ENCODE results near the gene GALC. TPM values are rescaled to one million over a fixed set of nuclear protein-coding genes. Genes with fewer than 3 reads are reported as not detected.

GALC gene
- polyA plus RNA-seq, 1 donor (not counting 4 experiments of a cell fraction or from before 2014, with no cell fraction given): 7.9 TPM

- Histone ChIP-seq H3K4me1 (ENCODE audit: control insufficient read depth, extremely low read depth, insufficient read depth, low read length) (no peaks in the 10 kb centered on the region), H3K9me1 (ENCODE audit: control insufficient read depth, extremely low read depth, insufficient read depth, low read length) (no peaks in the 10 kb centered on the region), H4K20me1 (ENCODE audit: control insufficient read depth, extremely low read depth, insufficient read depth, low read length) (no peaks in the 10 kb centered on the region), H3K27ac (ENCODE audit: control insufficient read depth, insufficient read depth, low read length) (no peak overlapping the region), H2AFZ (ENCODE audit: control insufficient read depth, low read length) (no peak overlapping the region), H3K9ac (ENCODE audit: control insufficient read depth, extremely low read depth, insufficient read depth, low read length) (no peak overlapping the region), H3K36me3 (ENCODE audit: control insufficient read depth in 2 of 2, extremely low read depth in 1 of 2, insufficient read depth in 2 of 2, low read length in 2 of 2) (no peaks in the 10 kb centered on the region), H3K27me3 (ENCODE audit: control insufficient read depth, extremely low read depth, insufficient read depth, low read length) (no peaks in the 10 kb centered on the region), H3K79me2 (ENCODE audit: control insufficient read depth, insufficient read depth, low read length) (no peaks in the 10 kb centered on the region), H3K4me2 (ENCODE audit: control insufficient read depth, extremely low read depth, insufficient read depth, low read depth, low read length) (no peak overlapping the region), H3K9me3 (ENCODE audit: control insufficient read depth, low read depth, low read length) (no peaks in the 10 kb centered on the region), H3K4me3 (ENCODE audit: control insufficient read depth in 2 of 3, extremely low read depth in 1 of 3, insufficient read depth in 2 of 3, low read depth in 1 of 3, low read length in 3 of 3) (no peak overlapping the region)
- FAIRE-seq (no peak), DNase-seq (ENCODE audit: low read depth, low spot score) (no peak)
- peak in 1 of 3 experiments; percentile 22 for TF ChIP-seq CTCF (optimal IDR thresholded peaks at IDR 0.05 in 1 of 3, IDR thresholded peaks at IDR 0.05 in 1 of 3, conservative IDR thresholded peaks at IDR 0.05 in 1 of 3; ENCODE audit: extremely low read depth in 1 of 3, insufficient read depth in 2 of 3, low read length in 3 of 3)
- TF ChIP-seq EZH2 (IDR thresholded peaks at IDR 0.05; ENCODE audit: low read length): no peak
- dilution Hi-C loops (cut with MboI; ENCODE audit: extremely low pct_ligation_motif_present, low sequenced_read_pairs): no loop called here
These were observed 58.8 kb downstream of the GALC start for GRCh38 chr14:87934185-87934584.

GRCh38 chr14:87916886-87917275 lies 76.1 kb downstream of the GALC start:
- DNase-seq (ENCODE audit: low read depth, low spot score) (no peak), FAIRE-seq (no peak)
- H3K36me3 ChIP-seq (ENCODE audit: control insufficient read depth in 2 of 2, extremely low read depth in 1 of 2, insufficient read depth in 2 of 2, low read length in 2 of 2): no peaks in the 10 kb centered on the region
- H3K4me1 ChIP-seq (ENCODE audit: control insufficient read depth, extremely low read depth, insufficient read depth, low read length): no peaks in the 10 kb centered on the region
- TF ChIP-seq EZH2 (IDR thresholded peaks at IDR 0.05; ENCODE audit: low read length) (no peak), CTCF (optimal IDR thresholded peaks at IDR 0.05 in 1 of 3, IDR thresholded peaks at IDR 0.05 in 1 of 3, conservative IDR thresholded peaks at IDR 0.05 in 1 of 3; ENCODE audit: extremely low read depth in 1 of 3, insufficient read depth in 2 of 3, low read length in 3 of 3) (no peak)
- H3K9ac ChIP-seq (ENCODE audit: control insufficient read depth, extremely low read depth, insufficient read depth, low read length): no peak overlapping the region
- H3K9me1 ChIP-seq (ENCODE audit: control insufficient read depth, extremely low read depth, insufficient read depth, low read length): no peaks in the 10 kb centered on the region
- H2AFZ ChIP-seq (ENCODE audit: control insufficient read depth, low read length): no peak overlapping the region
- H4K20me1 ChIP-seq (ENCODE audit: control insufficient read depth, extremely low read depth, insufficient read depth, low read length): no peaks in the 10 kb centered on the region
- H3K27ac ChIP-seq (ENCODE audit: control insufficient read depth, insufficient read depth, low read length): no peak overlapping the region
- H3K27me3 ChIP-seq (ENCODE audit: control insufficient read depth, extremely low read depth, insufficient read depth, low read length): no peaks in the 10 kb centered on the region
- H3K9me3 ChIP-seq (ENCODE audit: control insufficient read depth, low read depth, low read length): no peaks in the 10 kb centered on the region
- dilution Hi-C loops (cut with MboI; ENCODE audit: extremely low pct_ligation_motif_present, low sequenced_read_pairs): no loop called here
- H3K79me2 ChIP-seq (ENCODE audit: control insufficient read depth, insufficient read depth, low read length): no peaks in the 10 kb centered on the region
- no peak overlapping the region for H3K4me3 ChIP-seq (ENCODE audit: control insufficient read depth in 2 of 3, extremely low read depth in 1 of 3, insufficient read depth in 2 of 3, low read depth in 1 of 3, low read length in 3 of 3)
- H3K4me2 ChIP-seq (ENCODE audit: control insufficient read depth, extremely low read depth, insufficient read depth, low read depth, low read length): no peak overlapping the region
